GM18498 (cell line): Measurements from ENCODE around the gene PTPRQ.
"Not testable (repeated sequence)": the region's sequence is repeated elsewhere in the genome, so short reads cannot be mapped to it uniquely, and the experiment has no call there.

Experiments used
- ATAC-seq: cut with Tn5 transposase; IDR thresholded peaks from one replicate; pipeline ENCODE4 v1.9.1; 2021; ENCODE audit warnings: mild to moderate bottlenecking, moderate library complexity; ENCODE audit not compliant: unreplicated experiment

Gene PTPRQ

GRCh38 chr12:80634903-80635302 is 190.9 kb downstream of the PTPRQ start:
- no peak for ATAC-seq

- ATAC-seq = no peak
These were observed 192.8 kb downstream of the PTPRQ start for GRCh38 chr12:80636832-80637231.

- ATAC-seq = no peak
These were observed 197.9 kb downstream of the PTPRQ start for GRCh38 chr12:80641936-80642335.

- no peak for ATAC-seq
These were observed 199.9 kb downstream of the PTPRQ start for GRCh38 chr12:80643961-80644360.

GRCh38 chr12:80648881-80649280 is 204.8 kb downstream of the PTPRQ start:
- no peak for ATAC-seq

- ATAC-seq = no peak
These were observed 211.7 kb downstream of the PTPRQ start for GRCh38 chr12:80655751-80656150.

- ATAC-seq = no peak
These were observed 215.6 kb downstream of the PTPRQ start for GRCh38 chr12:80659512-80660063.

- no peak for ATAC-seq
These were observed 218.6 kb downstream of the PTPRQ start for GRCh38 chr12:80662586-80662985.

- no peak for ATAC-seq
These were observed 226.2 kb downstream of the PTPRQ start for GRCh38 chr12:80670214-80670613.

GRCh38 chr12:80676042-80676636 is 232.1 kb downstream of the PTPRQ start:
- ATAC-seq = not testable (repeated sequence)

- no peak for ATAC-seq
These were observed 232.8 kb downstream of the PTPRQ start for GRCh38 chr12:80676856-80677255.

GRCh38 chr12:80677994-80678393 is 234.0 kb downstream of the PTPRQ start:
- no peak for ATAC-seq

GRCh38 chr12:80679346-80680131 is 235.5 kb downstream of the PTPRQ start:
- no peak for ATAC-seq

GRCh38 chr12:80681287-80681686 is 237.3 kb downstream of the PTPRQ start:
- ATAC-seq = peak; percentile 95

GRCh38 chr12:80681786-80682185 is 237.8 kb downstream of the PTPRQ start:
- ATAC-seq = no peak

- ATAC-seq = no peak
These were observed 240.1 kb downstream of the PTPRQ start for GRCh38 chr12:80684077-80684495.

- ATAC-seq = no peak
These were observed 246.1 kb downstream of the PTPRQ start for GRCh38 chr12:80690090-80690489.

GRCh38 chr12:80690513-80690912 is 246.5 kb downstream of the PTPRQ start:
- no peak for ATAC-seq

- ATAC-seq = peak; percentile 73
These were observed 248.1 kb downstream of the PTPRQ start for GRCh38 chr12:80692114-80692513.

- no peak for ATAC-seq
These were observed 253.3 kb downstream of the PTPRQ start for GRCh38 chr12:80697270-80697887.

- no peak for ATAC-seq
These were observed 254.2 kb downstream of the PTPRQ start for GRCh38 chr12:80698256-80698655.
